HepG2 (cell line): ENCODE data around the gene SLC35B2. TPM values are rescaled to one million over a fixed set of nuclear protein-coding genes. Genes with fewer than 3 reads are reported as not detected.
A peak's percentile ranks its signal among the peaks of the same experiment; 100 is the strongest.

ENCODE experiments used
- ATAC-seq: fragments of 200-7000 bp; cut with Tn5 transposase; 3 replicates; pipeline ENCODE4 v1.9.1; 2020; ENCODE audit warnings: mild to moderate bottlenecking, moderate library complexity
- BruUV-seq: library from RNA; stranded (reverse); fragments of 400-500 nt; replicated peaks from 2 replicates; lab custom pipeline; 2021; lab: Mats Ljungman, UMichigan
- CTCF ChIA-PET: fragments of 300-600 bp; formaldehyde crosslinking; extraction: SDS; loops from one replicate; lab custom pipeline; 2021; ENCODE audit warnings: low total read pairs, inconsistent platforms, low intra/inter-chr PET ratio; lab: Yijun Ruan, JAX
- POLR2A ChIA-PET: fragments of 350-600 bp; sonication (Branson Sonifier 250); formaldehyde crosslinking; loops from one replicate; lab custom pipeline; 2020; ENCODE audit warnings: antibody characterized with exemption, inconsistent platforms; lab: Yijun Ruan, JAX
- DNase-seq: peaks from one replicate; pipeline ENCODE4 v3.0.0-alpha.2; 2015; ENCODE audit warnings: low spot score
- FAIRE-seq: peaks from 3 replicates; lab custom pipeline; 2011; peaks lifted over from hg19 to GRCh38; lab: Jason Lieb, UNC
- H2AFZ ChIP-seq: one replicate; pipeline ENCODE4 v1.6.1; 2011; ENCODE audit warnings: low read length, inconsistent platforms
- H3K27ac ChIP-seq: fragments of 300-600 bp; 3 replicates; pipeline ENCODE4 v1.8.0; 2011; ENCODE audit warnings: mixed run types, mild to moderate bottlenecking, mixed read lengths, low read length, inconsistent platforms; ENCODE audit not compliant: insufficient read depth; ENCODE audit errors: extremely low read length
- H3K27me3 ChIP-seq, 2 experiments: fragments of 200-600 bp in 1 of 2; 2 replicates in 1 of 2; 3 replicates in 1 of 2; pipeline versions ENCODE4 v1.6.0 to v1.8.0; 2011; ENCODE audit warnings: low read length in 2 of 2, mild to moderate bottlenecking in 2 of 2, moderate library complexity in 2 of 2, inconsistent platforms in 1 of 2; ENCODE audit not compliant: insufficient read depth in 2 of 2, control insufficient read depth in 1 of 2
- H3K36me3 ChIP-seq, 2 experiments: fragments of 200-600 bp in 1 of 2; replicated peaks in 1 of 2; 2 replicates in 1 of 2; 3 replicates in 1 of 2; pipeline versions ENCODE4 v1.5.1 to v1.8.0; 2011; ENCODE audit warnings: low read length in 2 of 2, inconsistent platforms in 1 of 2; ENCODE audit not compliant: insufficient read depth in 2 of 2, control insufficient read depth in 1 of 2
- H3K4me1 ChIP-seq: 2 replicates; pipeline ENCODE4 v1.5.1; 2012; ENCODE audit warnings: low read length, inconsistent platforms; ENCODE audit not compliant: insufficient read depth
- H3K4me2 ChIP-seq: 2 replicates; pipeline ENCODE4 v1.6.0; 2011; ENCODE audit warnings: low read depth, low read length, inconsistent platforms
- H3K4me3 ChIP-seq, 3 experiments: fragments of 200-600 bp in 1 of 3; sonication (generic), shearing (Covaris generic) in 1 of 3; replicated peaks in 1 of 3; 2 replicates each; pipeline ENCODE4 v1.5.1; 2011 to 2016; ENCODE audit warnings: low read length in 3 of 3, inconsistent platforms in 2 of 3, low read depth in 2 of 3, mild to moderate bottlenecking in 2 of 3, control low read depth in 1 of 3, mixed read lengths in 1 of 3; ENCODE audit not compliant: insufficient read depth in 1 of 3
- H3K79me2 ChIP-seq: one replicate; pipeline ENCODE4 v1.6.1; 2011; ENCODE audit warnings: low read length, inconsistent platforms; ENCODE audit not compliant: insufficient read depth
- H3K9ac ChIP-seq: 2 replicates; pipeline ENCODE4 v1.6.0; 2011; ENCODE audit warnings: mild to moderate bottlenecking, low read depth, low read length, inconsistent platforms; ENCODE audit not compliant: insufficient read depth
- H3K9me3 ChIP-seq: 2 replicates; pipeline ENCODE4 v1.5.1; 2012; ENCODE audit warnings: mild to moderate bottlenecking, low read length
- H4K20me1 ChIP-seq: 2 replicates; pipeline ENCODE4 v1.6.0; 2011; ENCODE audit warnings: inconsistent platforms, mild to moderate bottlenecking, low read length, moderate library complexity; ENCODE audit not compliant: insufficient read depth
- ASH2L ChIP-seq: fragments of 300-600, 200-600 bp; sonication (generic); IDR thresholded peaks from 2 replicates; pipeline ENCODE4 v1.7.0; 2017; ENCODE audit warnings: low read depth, mild to moderate bottlenecking, moderate library complexity, mixed read lengths, low read length; ENCODE audit not compliant: insufficient read length
- HES4 ChIP-seq: sonication (generic); formaldehyde crosslinking; IDR thresholded peaks from 2 replicates; pipeline ENCODE4 v1.9.0; 2021; ENCODE audit warnings: mild to moderate bottlenecking, missing genetic modification reagents, borderline replicate concordance
- HNRNPH1 ChIP-seq: fragments of 200-400 bp; formaldehyde crosslinking; optimal IDR thresholded peaks from 2 replicates; pipeline ENCODE3; 2017; ENCODE audit warnings: mild to moderate bottlenecking, low read depth, low read length
- MYC ChIP-seq: sonication (generic); formaldehyde crosslinking; IDR thresholded peaks from 2 replicates; pipeline ENCODE4 v1.9.0; 2021; ENCODE audit warnings: missing genetic modification reagents, borderline replicate concordance
- RBM22 ChIP-seq: fragments of 200-400 bp; formaldehyde crosslinking; optimal IDR thresholded peaks from 2 replicates; pipeline ENCODE3; 2017; ENCODE audit warnings: mild to moderate bottlenecking, low read length, moderate library complexity
- XRCC5 ChIP-seq: fragments of 200-400 bp; formaldehyde crosslinking; optimal IDR thresholded peaks from 2 replicates; pipeline ENCODE3; 2017; ENCODE audit warnings: mild to moderate bottlenecking, low read length
- ZNF33B ChIP-seq: sonication (generic); formaldehyde crosslinking; IDR thresholded peaks from 2 replicates; pipeline ENCODE4 v1.5.1; 2020; ENCODE audit warnings: mild to moderate bottlenecking, missing genetic modification reagents
- ZNF350 ChIP-seq: sonication (generic); formaldehyde crosslinking; IDR thresholded peaks from 2 replicates; pipeline ENCODE4 v1.4.0; 2020; ENCODE audit warnings: mild to moderate bottlenecking, low read depth, missing genetic modification reagents, borderline replicate concordance
- ZNF674 ChIP-seq: sonication (generic); formaldehyde crosslinking; IDR thresholded peaks from 2 replicates; pipeline ENCODE4 v1.5.0; 2020; ENCODE audit warnings: low read depth, mild to moderate bottlenecking, missing genetic modification reagents
- WGBS: methylation state at CpG from one replicate; pipeline ENCODE4 v1.1.6; 2017; ENCODE audit warnings: low lambda C conversion rate; 5-methylcytosine and 5-hydroxymethylcytosine counted together
- in situ Hi-C: cut with HindIII; loops from 2 replicates; pipeline ENCODE4 v1.10.0; 2017; ENCODE audit warnings: low pct_unique_long_range_greater_than_20kb; ENCODE audit not compliant: extremely low pct_ligation_motif_present
- intact Hi-C: fragments of 100-400 bp; cut with micrococcal nuclease; formaldehyde crosslinking; loops from one replicate; pipeline ENCODE4 v1.10.0; 2022; ENCODE audit not compliant: unreplicated experiment
- polyA plus RNA-seq, 8 experiments: library from polyadenylated mRNA; depleted of rRNA in 3 of 8; stranded (reverse) in 7 of 8; unstranded in 1 of 8; fragments of >200 nt; fragmentation: Illumina TruSeq in 4 of 8; extraction: Trizol in 4 of 8; gene quantifications; 2 replicates each; pipeline versions ENCODE4 v1.2.1 to v1.2.3, GENCODE V29; 2011 to 2016; ENCODE audit warnings: low read depth in 4 of 8, missing spikeins in 1 of 8, mixed read lengths in 1 of 8; ENCODE audit not compliant: insufficient read depth in 1 of 8
- total RNA-seq, 5 experiments: library from RNA; depleted of rRNA; stranded (reverse); fragments of >200 nt; fragmentation: Illumina TruSeq; extraction: Trizol; gene quantifications; 2 replicates each; pipeline ENCODE4 v1.2.3, GENCODE V29; 2016; ENCODE audit warnings: low read depth in 1 of 5
- TF ChIP-seq, protein P1 (sequence below): sonication (generic); formaldehyde crosslinking; IDR thresholded peaks from 2 replicates; pipeline ENCODE4 v1.4.0; 2020; ENCODE audit warnings: mild to moderate bottlenecking, missing genetic modification reagents, borderline replicate concordance
- TF ChIP-seq, protein P2 (sequence below): sonication (generic); formaldehyde crosslinking; IDR thresholded peaks from 2 replicates; pipeline ENCODE4 v1.5.1; 2020; ENCODE audit warnings: mild to moderate bottlenecking, missing genetic modification reagents, moderate library complexity
- TF ChIP-seq, protein P3 (sequence below): sonication (generic); formaldehyde crosslinking; IDR thresholded peaks from 2 replicates; pipeline ENCODE4 v1.5.1; 2020; ENCODE audit warnings: missing genetic modification reagents, mild to moderate bottlenecking, borderline replicate concordance

SLC35B2 gene
- total and polyA plus RNA-seq, 2 of the 13 experiments (the other 11 are each of a cell fraction or from before 2014, with no cell fraction given), result 61.1 to 148 TPM

DNA sequence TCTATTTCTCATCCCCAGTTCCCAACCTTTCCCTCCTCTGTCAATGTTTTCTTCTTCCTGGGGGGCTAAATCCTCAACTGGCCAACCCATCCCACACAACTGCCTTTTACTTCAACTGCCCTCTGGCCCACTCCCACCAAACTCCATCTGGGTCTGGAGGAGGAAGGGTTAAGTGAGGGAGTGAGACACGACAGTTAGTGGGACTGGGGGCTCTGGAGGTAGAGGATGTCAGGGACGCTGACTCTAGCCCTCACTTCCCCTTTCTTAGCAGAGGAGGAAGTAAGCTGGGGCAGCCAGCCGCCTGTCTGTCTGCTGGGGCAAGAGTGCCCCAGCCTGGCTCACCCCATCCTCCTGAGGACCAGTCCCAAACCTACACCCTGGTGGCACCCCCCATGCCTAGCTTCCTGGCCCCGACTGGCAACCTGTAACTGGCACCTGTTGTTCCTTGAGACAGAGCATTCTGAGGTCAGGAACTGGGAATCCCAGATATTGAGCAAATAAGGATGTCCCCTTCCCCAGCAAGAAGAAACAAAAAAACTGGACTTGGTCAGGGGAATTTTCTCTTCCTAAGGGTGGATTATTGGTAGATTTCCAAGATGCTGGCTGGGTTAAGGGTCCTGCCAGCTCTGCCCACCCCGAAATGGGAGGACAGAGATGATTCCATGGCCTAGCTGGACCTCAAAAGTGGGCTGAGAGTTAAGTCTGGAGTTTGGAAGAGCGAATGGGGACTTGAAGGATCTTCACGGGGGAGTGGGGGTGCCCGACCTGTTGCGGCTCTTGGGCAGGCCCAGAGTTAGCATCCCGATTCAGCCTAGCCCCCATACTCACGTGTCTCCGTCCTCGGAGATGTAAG lies 7.1 kb upstream of the SLC35B2 start:
- Histone ChIP-seq H3K36me3 (peaks cover 2 to 24% of the 10 kb centered on the region in 2 experiments), H3K4me3 (peak overlapping the region; percentile 64 to 95 (median 76)), H3K4me1 (peaks cover 33% of the 10 kb centered on the region), H3K4me2 (peak overlapping the region; percentile 92), H3K27ac (peak overlapping the region; percentile 67), H2AFZ (no peak overlapping the region), H3K9ac (peak overlapping the region; percentile 84), H3K79me2 (peaks cover 18% of the 10 kb centered on the region), H4K20me1 (no peaks in the 10 kb centered on the region), H3K27me3 (peaks cover 0 to 12% of the 10 kb centered on the region in 2 experiments; a peak in 2 of 5 replicates), H3K9me3 (no peaks in the 10 kb centered on the region)
- FAIRE-seq, result no peak
- CTCF ChIA-PET, result interaction anchor here (0.9 kb wide), 1 partner anchor 92 kb away, joined by 3 read pairs; no protein-coding TSS in a partner anchor
- peak; percentile 6 for ATAC-seq
- POLR2A ChIA-PET, result interaction anchor here (1.0 to 2.2 kb wide), 5 partner anchors 8 to 49 kb away, joined by 3 to 8 read pairs (median 4); partner anchors contain the start of genes AARS2 and HSP90AB1
- no peak for DNase-seq
- intact Hi-C loops (no loop called here), in situ Hi-C loops (loop anchor here (5.0 kb wide), 1 partner anchor 48 kb away; the partner anchor contains the start of gene AARS2)
- BruUV-seq, result no TSS peak
- 5% methylated on average over 6 of the region's 13 CpGs for WGBS
- no peak for TF ChIP-seq HNRNPH1
- TF ChIP-seq XRCC5, result no peak
- TF ChIP-seq ZNF674 (CRISPR knock-in tag), result 0 out of 2 replicates have a peak, but pooled peaks have one; percentile 34
- TF ChIP-seq ZNF350 (CRISPR knock-in tag), result peak; percentile 31; the same call in 1 of the 2 replicates
- TF ChIP-seq, protein P1, sequence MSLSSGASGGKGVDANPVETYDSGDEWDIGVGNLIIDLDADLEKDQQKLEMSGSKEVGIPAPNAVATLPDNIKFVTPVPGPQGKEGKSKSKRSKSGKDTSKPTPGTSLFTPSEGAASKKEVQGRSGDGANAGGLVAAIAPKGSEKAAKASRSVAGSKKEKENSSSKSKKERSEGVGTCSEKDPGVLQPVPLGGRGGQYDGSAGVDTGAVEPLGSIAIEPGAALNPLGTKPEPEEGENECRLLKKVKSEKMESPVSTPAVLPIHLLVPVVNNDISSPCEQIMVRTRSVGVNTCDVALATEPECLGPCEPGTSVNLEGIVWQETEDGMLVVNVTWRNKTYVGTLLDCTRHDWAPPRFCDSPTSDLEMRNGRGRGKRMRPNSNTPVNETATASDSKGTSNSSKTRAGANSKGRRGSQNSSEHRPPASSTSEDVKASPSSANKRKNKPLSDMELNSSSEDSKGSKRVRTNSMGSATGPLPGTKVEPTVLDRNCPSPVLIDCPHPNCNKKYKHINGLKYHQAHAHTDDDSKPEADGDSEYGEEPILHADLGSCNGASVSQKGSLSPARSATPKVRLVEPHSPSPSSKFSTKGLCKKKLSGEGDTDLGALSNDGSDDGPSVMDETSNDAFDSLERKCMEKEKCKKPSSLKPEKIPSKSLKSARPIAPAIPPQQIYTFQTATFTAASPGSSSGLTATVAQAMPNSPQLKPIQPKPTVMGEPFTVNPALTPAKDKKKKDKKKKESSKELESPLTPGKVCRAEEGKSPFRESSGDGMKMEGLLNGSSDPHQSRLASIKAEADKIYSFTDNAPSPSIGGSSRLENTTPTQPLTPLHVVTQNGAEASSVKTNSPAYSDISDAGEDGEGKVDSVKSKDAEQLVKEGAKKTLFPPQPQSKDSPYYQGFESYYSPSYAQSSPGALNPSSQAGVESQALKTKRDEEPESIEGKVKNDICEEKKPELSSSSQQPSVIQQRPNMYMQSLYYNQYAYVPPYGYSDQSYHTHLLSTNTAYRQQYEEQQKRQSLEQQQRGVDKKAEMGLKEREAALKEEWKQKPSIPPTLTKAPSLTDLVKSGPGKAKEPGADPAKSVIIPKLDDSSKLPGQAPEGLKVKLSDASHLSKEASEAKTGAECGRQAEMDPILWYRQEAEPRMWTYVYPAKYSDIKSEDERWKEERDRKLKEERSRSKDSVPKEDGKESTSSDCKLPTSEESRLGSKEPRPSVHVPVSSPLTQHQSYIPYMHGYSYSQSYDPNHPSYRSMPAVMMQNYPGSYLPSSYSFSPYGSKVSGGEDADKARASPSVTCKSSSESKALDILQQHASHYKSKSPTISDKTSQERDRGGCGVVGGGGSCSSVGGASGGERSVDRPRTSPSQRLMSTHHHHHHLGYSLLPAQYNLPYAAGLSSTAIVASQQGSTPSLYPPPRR (CRISPR knock-in tag), result no peak
- TF ChIP-seq, protein P2, sequence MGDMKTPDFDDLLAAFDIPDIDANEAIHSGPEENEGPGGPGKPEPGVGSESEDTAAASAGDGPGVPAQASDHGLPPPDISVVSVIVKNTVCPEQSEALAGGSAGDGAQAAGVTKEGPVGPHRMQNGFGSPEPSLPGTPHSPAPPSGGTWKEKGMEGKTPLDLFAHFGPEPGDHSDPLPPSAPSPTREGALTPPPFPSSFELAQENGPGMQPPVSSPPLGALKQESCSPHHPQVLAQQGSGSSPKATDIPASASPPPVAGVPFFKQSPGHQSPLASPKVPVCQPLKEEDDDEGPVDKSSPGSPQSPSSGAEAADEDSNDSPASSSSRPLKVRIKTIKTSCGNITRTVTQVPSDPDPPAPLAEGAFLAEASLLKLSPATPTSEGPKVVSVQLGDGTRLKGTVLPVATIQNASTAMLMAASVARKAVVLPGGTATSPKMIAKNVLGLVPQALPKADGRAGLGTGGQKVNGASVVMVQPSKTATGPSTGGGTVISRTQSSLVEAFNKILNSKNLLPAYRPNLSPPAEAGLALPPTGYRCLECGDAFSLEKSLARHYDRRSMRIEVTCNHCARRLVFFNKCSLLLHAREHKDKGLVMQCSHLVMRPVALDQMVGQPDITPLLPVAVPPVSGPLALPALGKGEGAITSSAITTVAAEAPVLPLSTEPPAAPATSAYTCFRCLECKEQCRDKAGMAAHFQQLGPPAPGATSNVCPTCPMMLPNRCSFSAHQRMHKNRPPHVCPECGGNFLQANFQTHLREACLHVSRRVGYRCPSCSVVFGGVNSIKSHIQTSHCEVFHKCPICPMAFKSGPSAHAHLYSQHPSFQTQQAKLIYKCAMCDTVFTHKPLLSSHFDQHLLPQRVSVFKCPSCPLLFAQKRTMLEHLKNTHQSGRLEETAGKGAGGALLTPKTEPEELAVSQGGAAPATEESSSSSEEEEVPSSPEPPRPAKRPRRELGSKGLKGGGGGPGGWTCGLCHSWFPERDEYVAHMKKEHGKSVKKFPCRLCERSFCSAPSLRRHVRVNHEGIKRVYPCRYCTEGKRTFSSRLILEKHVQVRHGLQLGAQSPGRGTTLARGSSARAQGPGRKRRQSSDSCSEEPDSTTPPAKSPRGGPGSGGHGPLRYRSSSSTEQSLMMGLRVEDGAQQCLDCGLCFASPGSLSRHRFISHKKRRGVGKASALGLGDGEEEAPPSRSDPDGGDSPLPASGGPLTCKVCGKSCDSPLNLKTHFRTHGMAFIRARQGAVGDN (CRISPR knock-in tag), result no peak
- no peak for TF ChIP-seq MYC (CRISPR knock-in tag)
- 0 out of 2 replicates have a peak, but pooled peaks have one; percentile 2 for TF ChIP-seq HES4 (CRISPR knock-in tag)
- no peak for TF ChIP-seq RBM22
- TF ChIP-seq, protein P3, sequence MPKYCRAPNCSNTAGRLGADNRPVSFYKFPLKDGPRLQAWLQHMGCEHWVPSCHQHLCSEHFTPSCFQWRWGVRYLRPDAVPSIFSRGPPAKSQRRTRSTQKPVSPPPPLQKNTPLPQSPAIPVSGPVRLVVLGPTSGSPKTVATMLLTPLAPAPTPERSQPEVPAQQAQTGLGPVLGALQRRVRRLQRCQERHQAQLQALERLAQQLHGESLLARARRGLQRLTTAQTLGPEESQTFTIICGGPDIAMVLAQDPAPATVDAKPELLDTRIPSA, result no peak
- TF ChIP-seq ZNF33B (CRISPR knock-in tag), result no peak
- TF ChIP-seq ASH2L, result no peak
